Measurements from ENCODE around the gene CRYBG1.

GRCh38 chr6:106477790-106478189, 117.3 kb downstream of the CRYBG1 start:
- TF ChIP-seq CTCF (IDR thresholded peaks at IDR 0.05) (no peak), POLR2A (IDR thresholded peaks at IDR 0.05) (no peak)

Measured in body of pancreas (tissue), 4 donors.